NOMO-1 treated with DMSO at 0.1 percent for 48 hours (cell line): ENCODE data around the gene LTC4S.

Experiments used
- DNase-seq: peaks from one replicate; lab custom pipeline; 2025; ENCODE audit not compliant: unreplicated experiment; lab: John Stamatoyannopoulos, UW

LTC4S gene

GRCh38 chr5:179841621-179842020, 47.8 kb downstream of the LTC4S start:
- no peak for DNase-seq
